GM21528 (cell line): ENCODE measurements around the gene FPGS.

Experiments
- ATAC-seq: cut with Tn5 transposase; IDR thresholded peaks from one replicate; pipeline ENCODE4 v1.9.1; 2021; ENCODE audit warnings: mild to moderate bottlenecking, moderate library complexity; ENCODE audit not compliant: unreplicated experiment, low FRiP score

The FPGS gene

DNA sequence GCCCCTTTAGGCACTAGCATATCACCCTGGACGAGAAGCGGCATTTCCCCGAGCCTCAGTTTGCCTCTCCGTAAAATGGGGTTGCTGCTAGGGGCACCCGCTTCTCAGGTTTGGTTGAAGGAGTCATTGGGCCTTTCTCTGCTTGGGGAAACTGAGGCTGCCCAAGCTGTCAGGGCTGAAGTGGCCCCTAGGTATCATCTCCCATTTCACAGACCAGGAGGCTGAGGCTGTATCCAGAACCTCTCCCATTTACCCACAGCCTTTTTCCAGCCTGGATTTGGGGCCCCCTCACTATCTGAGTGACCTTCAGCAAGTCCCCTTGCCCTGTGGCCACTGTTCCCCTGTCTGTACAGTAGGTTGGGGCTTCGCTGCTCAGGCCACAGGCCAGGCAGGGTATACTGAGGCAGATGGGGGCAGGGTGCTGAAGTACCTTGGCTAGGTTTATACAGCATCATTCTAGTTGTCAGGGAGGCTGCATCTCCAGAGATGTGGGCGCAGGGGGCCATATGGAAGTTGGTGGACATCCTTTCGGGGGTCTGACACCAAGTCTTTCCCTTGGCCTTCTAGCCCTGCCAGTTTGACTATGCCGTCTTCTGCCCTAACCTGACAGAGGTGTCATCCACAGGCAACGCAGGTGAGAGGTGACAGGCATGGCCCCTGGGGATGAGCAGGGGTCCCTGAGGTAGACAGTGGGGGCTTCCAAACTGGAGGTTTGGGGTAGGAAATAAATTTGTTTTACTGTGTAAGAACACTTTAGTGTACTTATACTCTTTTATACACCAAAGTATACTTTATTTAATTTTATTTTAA lies 7.9 kb downstream of the FPGS start:
- no peak for ATAC-seq

DNA sequence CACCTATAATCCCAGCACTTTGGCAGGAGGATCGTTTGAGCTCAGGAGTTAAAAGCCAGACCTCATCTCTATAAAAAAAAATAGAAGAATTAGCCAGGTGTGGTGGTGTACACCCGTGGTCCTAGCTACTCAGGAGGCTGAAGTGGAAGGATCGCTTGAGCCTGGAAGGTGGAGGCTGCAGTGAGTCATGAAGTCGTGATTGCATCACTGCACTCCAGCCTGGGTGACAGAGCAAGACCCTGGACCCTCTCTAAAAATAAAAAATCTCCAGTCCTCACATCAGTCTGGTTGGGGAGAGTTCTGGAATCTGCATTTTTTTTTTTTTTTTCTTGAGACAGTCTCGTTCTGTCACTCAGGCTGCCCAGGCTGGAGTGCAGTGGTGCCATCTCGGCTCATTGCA lies 9.3 kb downstream of the FPGS start:
- no peak for ATAC-seq

DNA sequence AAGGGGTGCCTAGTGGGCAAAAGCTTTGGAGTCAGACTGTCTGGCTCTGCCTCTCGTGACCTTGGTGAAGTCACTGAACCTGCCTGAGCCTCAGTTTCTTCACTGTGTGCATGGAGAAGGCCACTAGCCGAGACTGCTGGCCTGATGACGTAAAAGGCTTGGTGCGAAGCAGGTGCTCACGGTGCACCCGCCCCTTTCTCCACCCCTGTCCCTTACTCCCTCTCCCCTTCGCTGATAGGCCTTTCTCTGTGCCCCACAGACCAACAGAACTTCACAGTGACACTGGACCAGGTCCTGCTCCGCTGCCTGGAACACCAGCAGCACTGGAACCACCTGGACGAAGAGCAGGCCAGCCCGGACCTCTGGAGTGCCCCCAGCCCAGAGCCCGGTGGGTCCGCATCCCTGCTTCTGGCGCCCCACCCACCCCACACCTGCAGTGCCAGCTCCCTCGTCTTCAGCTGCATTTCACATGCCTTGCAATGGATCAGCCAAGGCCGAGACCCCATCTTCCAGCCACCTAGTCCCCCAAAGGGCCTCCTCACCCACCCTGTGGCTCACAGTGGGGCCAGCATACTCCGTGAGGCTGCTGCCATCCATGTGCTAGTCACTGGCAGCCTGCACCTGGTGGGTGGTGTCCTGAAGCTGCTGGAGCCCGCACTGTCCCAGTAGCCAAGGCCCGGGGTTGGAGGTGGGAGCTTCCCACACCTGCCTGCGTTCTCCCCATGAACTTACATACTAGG lies 10.4 kb downstream of the FPGS start:
- ATAC-seq: no peak

DNA sequence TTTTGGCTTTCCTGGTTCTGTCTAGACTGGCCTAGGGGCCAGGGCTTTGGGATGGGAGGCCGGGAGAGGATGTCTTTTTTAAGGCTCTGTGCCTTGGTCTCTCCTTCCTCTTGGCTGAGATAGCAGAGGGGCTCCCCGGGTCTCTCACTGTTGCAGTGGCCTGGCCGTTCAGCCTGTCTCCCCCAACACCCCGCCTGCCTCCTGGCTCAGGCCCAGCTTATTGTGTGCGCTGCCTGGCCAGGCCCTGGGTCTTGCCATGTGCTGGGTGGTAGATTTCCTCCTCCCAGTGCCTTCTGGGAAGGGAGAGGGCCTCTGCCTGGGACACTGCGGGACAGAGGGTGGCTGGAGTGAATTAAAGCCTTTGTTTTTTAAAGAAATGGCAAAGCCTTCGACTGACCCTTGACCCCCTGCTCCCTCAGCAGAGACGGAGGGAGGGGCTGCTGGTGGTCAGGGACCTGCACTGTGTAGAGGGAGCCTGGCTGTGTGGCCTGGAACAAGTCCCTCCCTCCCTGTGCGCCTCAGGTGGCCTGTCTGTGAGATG lies 11.1 kb downstream of the FPGS start:
- ATAC-seq: no peak

DNA sequence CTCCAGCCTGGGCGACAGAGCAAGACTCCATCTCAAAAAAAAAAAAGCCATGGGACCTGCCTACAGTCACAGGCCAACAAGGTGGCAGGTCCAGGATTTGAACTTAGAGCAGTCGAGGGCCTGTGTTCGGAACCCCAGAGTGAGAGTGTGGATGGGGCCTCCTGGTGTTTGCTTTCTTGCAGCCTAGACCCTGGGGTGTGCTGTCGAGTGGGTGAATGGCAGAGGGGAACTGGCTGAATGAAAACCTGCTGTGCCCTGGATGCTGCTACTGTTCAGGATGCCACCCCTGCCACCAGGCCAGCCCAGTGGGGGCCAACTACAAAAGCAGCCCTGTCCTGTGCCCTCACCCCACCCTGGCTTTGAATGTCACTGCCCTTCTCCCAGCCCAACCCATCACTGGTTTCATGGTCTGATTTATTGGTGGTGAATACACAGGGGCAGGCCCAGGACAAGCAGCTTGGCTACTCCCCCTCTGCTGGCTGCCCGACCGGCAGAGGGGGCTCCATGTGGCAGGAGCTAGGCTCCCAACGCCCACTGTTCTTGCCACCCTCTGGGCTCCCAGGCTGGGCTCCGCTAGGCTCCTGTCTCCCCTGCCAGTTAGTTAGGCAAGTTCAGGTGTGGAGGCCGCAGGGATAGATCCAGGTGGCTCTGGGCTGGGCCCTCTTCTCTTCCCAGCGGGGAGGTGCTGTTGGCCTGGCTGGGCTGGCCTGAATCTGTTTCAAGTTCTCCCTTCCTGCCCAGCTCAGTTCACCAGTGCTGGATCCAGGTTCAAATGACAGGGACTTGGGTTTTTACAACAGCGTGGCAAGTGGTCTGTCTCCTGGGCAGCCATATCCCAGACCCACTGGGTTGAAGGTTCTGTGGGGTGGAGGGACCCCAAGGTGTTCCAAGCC lies 12.2 kb downstream of the FPGS start:
- no peak for ATAC-seq

DNA sequence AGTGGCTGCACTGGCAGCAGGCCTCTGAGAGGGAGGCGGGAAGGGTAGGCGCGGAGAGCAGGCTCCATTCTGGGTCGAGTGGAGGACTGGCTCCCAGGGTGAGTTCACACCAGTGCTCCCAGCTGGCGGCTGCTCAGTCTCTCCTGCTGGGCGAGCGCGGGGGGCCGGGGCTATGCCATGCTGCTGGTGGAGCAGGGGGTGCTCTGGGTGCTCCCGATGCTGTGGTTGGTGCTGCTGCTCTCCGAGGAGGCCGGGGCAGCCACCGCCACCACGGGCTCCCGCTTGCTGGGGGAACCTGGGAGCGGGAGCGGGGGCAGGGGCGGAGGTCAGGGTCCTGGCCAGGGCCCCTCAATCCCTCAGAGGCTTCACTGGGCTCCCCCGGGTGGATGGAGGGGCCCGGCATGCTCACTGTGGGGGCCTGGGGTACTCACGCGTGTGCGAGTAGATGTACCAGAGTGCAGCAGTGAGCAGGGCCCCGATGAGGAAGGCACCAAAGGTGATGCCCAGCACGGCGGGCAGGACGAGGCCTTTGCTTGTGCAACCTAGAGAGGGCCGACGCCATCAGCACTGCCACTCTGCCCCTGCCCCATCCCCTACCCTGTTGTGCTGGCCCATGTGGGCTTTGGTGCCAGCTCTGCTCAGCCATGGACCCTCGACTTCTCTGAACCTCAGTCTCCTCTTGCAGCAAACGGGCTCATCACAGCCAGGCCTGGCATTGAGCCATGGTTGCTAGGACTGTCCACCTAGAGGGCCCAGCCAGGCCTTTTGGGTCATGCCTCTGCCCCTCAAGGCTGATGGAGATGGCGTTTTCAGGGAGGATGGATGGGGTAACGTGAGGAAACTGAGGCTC lies 13.1 kb downstream of the FPGS start:
- ATAC-seq: no peak

DNA sequence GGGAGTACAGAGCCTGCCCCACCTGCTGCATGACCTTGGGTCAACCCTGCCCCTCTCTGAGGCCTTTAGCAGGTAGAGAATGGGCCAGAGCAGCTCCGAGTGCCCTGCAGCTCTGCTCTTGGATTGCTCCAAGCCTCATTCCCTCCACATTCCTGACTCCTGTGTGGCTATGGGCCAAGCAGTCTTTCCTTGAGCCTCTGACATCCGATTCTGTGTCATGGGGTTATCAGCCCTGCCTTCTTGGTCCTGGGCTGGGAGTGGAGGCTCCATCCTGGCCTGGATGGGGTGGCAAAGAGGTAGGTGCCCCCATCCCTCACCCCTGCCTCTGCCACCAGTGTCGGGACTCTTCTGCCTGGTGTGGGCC lies 13.7 kb downstream of the FPGS start:
- no peak for ATAC-seq

DNA sequence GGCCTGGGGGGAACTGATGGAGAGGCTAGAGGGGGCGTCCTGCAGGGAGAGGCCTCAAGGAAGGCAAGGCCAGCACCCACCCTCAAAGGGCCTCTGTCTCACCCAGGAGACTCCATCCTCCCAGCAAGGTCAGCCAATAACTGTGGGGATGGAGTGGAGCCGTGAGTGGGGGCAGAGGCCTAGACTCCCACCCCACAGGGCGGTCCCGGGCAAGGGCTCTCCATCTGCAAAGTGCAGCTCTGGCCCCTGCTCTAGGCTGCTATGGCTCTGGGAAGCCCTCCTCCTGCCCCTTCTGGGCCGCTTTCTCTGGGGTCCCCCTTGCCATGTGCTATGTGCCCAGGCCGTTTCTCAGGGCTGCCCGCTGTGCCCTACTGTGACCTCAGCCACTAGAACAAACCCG lies 14.0 kb downstream of the FPGS start:
- ATAC-seq: no peak

DNA sequence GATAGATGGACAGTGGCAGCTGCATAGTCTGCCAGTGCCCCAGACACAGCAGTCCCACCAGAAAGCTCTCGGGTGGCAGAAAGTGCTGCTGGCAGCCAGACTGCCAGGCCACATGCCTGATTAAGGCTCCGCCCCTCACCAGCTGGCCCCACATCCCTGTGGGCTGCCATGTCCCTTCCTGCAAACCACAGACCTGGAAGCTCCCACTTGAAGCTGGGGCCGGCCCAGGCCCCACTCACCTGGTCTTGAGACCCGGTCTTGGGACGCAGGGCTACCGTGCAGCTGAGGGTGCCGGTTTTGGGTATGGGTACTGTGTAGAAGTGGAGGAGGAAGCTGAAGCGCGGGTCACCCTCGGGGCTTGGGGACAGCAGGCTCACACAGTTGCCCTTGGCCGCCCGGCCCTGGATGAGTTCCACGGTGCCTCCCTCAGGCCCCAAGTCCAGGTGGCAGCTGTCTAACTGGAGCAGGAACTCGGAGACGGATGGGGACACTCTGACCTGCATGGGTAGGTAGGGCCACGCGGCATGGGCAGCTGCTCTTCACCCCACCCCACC lies 15.3 kb downstream of the FPGS start:
- ATAC-seq: no peak

DNA sequence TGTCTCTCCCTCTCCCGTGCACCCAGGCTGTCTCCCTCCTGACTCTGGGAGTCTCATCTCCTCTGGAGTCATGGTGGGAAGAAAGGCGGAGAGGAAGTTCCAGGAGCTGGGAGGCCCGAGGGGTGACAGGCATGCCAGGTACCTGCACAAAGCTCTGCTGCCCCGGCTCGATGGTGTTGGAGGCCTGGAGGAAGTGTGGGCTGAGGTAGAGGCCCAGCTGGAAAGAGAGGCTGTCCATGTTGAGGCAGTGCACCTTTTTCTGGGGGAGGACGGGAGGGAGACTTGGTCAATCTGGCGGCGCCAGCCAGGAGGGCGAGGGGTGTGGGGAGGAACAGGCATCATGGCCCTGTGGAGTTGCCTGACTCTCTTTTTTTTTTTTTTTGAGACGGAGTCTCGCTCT lies 15.9 kb downstream of the FPGS start:
- ATAC-seq: no peak

DNA sequence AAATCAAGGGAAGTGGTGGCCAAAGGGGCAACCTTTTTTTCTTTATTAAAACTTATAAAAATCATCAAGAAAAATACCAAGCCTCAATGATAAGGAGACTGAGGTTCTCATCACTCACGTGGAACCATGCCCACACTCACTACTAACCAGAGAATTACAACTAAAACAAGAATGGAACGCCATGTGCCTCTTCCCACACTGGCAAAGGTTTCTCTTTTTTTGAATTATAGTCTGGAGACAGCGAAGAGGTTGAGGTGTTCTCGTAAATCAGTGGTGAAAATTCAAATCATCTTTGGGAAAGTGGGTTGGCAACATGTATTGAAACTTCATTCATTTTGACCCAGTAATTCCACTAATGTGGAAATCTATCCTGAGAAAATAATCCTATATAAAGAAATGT lies 19.4 kb downstream of the FPGS start:
- no peak for ATAC-seq

DNA sequence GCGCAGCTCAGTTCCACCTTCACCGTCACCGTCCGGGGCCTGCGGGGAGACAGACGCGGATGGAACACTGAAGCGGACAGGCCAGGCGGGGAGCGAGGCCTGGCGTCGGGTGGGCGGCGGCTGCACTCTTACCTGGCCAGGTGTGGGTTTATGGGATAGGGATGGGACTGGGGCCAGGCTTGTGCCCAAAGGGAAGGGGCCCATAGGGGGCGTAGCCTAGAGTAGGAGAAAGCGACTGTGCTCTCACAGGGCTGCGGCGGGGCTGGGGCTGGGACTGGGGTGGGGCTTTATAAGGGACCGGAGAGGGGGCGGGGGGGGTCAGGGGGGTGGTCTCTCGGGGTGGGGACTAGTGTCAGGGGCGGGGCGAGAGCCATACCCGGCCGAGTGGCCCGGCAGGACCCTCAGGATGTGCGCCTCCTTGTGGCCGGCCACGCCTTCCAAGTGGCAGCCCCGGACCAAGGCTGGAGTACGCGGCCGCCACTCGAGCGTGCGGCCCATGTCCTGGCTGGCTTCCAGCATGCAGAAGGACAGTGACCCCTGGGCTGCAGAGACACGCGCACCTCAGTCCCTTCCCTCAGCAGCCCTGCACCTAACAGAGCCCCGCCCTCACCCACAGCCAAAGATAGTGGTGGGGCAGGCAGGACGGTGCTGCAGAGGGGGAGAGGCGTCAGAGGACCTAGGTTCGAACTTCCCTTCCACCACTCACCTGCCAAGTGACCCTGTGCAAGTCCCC lies 22.8 kb downstream of the FPGS start:
- ATAC-seq: no peak

DNA sequence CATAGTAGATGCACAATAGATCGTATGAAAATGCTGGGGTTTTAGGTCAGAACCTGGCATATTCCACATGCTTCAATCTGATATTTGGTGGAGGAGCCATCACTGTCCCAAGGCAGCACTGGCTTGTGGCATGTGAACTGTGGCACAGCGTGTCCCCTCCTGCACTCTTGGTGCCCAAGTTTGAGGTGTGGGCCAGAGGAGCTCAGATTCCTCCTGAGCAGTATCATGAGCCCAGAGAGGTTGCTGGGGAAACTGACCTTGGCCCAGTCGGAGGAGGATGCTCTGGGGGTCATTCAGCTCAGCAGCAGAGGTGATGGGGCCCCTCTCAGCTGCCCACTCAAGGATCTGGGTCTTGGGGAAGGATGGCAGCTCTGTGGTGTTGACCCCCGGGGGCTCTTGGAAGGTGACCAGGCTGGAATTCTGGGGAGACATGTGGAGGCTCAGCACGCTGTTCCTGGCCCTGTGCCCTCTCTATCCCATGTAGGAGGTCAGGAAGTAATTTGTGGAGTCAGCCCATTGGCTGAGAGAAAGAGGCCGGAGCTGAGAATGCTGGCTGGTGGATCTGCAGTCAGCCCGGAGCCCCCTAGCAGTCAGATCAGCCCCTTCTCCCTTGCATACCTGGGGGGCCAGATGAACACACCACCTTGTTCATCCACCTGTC lies 23.7 kb downstream of the FPGS start:
- no peak for ATAC-seq

DNA sequence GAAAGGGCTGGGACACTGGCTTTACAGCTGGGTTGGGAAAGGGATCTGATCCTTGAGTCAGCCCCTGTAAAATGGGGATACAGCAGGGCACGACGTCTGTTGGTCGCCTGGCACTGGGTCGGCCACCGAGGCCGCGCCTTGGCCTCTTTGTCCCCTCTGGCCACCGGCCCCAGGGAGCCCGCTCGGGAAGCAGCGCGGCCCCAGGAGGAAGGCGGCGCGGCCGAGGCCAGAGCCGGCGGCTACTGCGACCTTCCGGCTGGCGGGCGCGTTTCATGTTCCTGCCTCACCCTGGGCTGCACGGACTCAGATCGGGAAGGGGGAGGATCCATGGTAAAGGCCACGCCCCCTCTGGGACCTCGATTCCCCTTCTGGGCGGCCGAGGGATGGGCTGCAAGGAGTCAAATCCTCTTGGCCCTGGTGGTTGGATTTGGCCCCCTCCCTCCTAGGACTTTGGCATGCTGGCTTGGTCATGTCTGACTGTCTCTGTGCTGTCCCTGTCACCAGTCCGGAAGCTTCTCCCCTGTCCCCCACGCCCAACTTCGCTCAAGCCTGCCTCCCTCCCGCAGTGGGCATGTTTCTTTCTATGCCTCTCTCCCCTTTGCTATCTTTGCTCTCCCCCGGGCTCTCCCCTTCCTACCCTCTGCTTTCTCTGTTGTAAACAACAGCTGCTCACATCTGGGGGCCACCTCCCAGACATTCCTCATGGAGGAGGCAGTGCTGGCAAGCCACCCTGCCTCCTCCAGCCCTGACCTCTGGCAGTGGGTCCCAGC lies 25.8 kb downstream of the FPGS start:
- no peak for ATAC-seq

DNA sequence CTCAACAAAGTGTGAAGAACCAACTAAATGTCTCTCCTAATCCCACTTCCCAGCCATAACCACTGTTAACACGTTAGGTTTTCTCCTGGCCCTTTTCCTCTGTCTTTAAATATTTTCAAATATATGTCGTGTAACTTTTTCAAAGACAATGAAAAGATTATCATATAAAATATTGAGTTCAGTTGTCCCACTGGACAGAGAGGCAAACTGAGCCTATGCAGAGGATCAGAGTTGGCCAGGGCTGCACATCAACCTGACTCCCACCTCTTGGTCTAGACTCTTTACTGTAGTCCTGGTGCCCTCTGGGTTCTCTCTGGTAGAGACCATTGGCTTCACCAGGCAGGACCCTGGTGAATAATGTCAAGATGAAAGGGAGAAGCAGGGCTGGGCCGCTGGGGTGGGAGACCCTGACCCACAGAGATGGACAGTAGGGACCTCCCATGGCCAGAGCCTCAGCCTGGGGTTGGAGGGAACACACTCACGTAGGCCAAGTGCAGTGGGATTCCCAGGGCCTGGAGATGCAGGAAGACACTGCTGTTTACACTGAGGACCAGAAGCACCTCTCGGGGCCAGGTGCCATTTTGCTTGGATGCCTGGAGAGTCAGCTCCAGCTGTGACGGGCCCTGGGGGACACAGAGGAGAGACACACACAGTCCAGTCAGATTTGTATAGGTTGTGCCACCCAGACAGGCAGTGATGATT lies 26.7 kb downstream of the FPGS start:
- ATAC-seq: no peak

DNA sequence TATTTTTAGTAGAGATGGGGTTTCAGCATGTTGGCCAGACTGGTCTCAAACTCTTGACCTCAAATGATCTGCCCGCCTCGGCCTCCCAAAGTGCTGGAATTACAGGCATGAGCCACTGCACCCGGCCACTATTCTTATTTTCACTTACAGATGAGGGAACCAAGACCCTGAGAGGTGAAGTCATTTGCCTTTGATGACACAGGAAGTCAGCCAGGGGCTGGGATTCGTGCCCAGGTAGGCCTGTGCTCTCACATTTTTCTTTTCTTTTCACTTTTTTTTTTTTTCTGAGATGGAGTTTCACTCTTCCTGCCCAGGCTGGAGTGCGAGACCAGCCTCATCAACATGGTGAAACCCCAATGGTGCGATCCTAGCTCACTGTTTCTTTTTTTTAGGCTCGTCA lies 29.6 kb downstream of the FPGS start:
- no peak for ATAC-seq

DNA sequence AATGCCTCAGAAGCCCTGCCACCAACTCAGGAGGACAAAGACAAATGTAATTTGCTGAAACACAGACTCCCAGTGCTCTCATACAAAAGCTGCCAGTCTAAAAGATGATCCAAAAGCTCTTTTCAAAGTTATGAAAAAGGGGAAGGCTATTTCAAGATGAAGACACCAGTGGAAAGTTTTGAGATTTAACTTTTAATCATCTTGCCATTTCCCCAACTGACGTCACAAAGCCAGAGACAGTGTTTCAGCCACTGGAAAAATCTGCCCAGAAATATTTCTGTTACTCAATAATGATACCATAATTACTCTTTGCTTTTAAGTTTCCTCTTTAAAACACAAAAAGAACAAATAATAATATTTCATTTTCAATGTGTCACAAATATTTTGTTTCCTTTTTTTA lies 30.9 kb downstream of the FPGS start:
- no peak for ATAC-seq
